WI38 (cell line): ENCODE measurements around the gene TST.

ENCODE experiments used
- H3K4me3 ChIP-seq: 2 replicates; pipeline ENCODE4 v1.5.1; 2011; ENCODE audit warnings: low read depth, mild to moderate bottlenecking, control low read depth, low read length
- CTCF ChIP-seq: IDR thresholded peaks from 2 replicates; pipeline ENCODE4 v1.5.1; 2012; ENCODE audit warnings: low read depth, mild to moderate bottlenecking, control low read depth, low read length

The TST gene

GRCh38 chr22:36966851-36967540 lies 52.3 kb downstream of the TST start:
- TF ChIP-seq CTCF = no peak
- no peak overlapping the region for H3K4me3 ChIP-seq

GRCh38 chr22:36965696-36966095 lies 53.6 kb downstream of the TST start:
- no peak overlapping the region for H3K4me3 ChIP-seq
- no peak for TF ChIP-seq CTCF

- no peak overlapping the region for H3K4me3 ChIP-seq
- no peak for TF ChIP-seq CTCF
Observed at GRCh38 chr22:36964106-36964505, 55.1 kb downstream of the TST start.

GRCh38 chr22:36963302-36963701 lies 55.9 kb downstream of the TST start:
- no peak for TF ChIP-seq CTCF
- H3K4me3 ChIP-seq = no peak overlapping the region

- H3K4me3 ChIP-seq = no peak overlapping the region
Observed at GRCh38 chr22:36961626-36962025, 57.6 kb downstream of the TST start.

More at GRCh38 chr22:36961626-36962025, 57.6 kb downstream of the TST start:
- TF ChIP-seq CTCF = no peak
